ENCODE data around the gene BARX2. TPM values are rescaled to one million over a fixed set of nuclear protein-coding genes. Genes with fewer than 3 reads are reported as not detected.

BARX2 gene
- total and polyA plus RNA-seq, 12 donors, result 0.01 TPM; not detected in 11

DNA sequence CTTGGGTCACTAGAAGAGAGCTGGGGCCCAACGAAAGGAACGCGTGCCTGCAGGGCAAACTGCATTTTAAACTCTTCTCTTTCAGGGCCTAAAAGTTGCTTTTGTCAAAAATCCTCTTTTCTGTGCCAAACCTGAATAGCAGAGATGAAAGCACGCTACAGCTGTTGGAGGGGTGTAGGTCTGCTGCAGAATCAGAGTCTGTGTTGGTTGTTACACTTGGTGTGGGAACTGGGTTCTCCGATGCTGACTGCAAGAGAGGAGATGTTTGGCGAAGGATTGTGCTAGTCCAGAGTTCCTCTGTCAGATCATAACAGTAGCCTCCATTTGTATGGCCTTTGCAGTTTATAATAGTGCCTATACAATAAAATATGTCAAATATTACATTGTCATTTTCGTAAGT lies 41.8 kb downstream of the BARX2 start:
- H3K4me1 ChIP-seq, result no peaks in the 10 kb centered on the region
- WGBS, 2 donors, result 84 to 90% methylated on average over 7 of the region's 7 CpGs
- ATAC-seq, result no peak
- intact Hi-C loops (cut with DNase I), result no loop called here
- H3K4me3 ChIP-seq, result no peak overlapping the region
- TF ChIP-seq, protein P1, sequence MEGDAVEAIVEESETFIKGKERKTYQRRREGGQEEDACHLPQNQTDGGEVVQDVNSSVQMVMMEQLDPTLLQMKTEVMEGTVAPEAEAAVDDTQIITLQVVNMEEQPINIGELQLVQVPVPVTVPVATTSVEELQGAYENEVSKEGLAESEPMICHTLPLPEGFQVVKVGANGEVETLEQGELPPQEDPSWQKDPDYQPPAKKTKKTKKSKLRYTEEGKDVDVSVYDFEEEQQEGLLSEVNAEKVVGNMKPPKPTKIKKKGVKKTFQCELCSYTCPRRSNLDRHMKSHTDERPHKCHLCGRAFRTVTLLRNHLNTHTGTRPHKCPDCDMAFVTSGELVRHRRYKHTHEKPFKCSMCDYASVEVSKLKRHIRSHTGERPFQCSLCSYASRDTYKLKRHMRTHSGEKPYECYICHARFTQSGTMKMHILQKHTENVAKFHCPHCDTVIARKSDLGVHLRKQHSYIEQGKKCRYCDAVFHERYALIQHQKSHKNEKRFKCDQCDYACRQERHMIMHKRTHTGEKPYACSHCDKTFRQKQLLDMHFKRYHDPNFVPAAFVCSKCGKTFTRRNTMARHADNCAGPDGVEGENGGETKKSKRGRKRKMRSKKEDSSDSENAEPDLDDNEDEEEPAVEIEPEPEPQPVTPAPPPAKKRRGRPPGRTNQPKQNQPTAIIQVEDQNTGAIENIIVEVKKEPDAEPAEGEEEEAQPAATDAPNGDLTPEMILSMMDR (IDR thresholded peaks at IDR 0.05), result no peak
- no peak for DNase-seq
- no peaks in the 10 kb centered on the region for H3K36me3 ChIP-seq
- H3K9me3 ChIP-seq, result no peaks in the 10 kb centered on the region
- no peak overlapping the region for H3K27ac ChIP-seq
- H3K27me3 ChIP-seq, result no peaks in the 10 kb centered on the region

DNA sequence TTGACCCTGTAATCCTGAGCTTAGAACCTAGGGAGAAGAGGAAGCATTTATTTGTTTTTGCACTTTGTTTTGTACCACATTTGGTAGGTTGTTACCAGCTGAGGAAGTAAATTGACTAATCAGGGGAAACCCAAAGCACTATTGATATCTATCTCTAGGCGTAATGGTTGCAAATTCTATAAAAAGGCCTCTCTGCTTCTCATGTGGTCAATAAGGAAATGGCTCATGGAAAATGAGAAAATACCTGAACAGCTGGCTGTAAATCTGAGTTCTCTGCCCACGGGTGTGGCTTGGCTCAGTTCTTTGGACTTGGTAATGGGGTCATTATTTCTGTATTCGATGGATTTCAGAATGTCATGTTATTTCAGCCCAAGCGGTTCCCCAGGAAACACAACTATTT lies 42.4 kb downstream of the BARX2 start:
- no peaks in the 10 kb centered on the region for H3K27me3 ChIP-seq
- ATAC-seq, result no peak
- no peaks in the 10 kb centered on the region for H3K4me1 ChIP-seq
- H3K9me3 ChIP-seq, result no peaks in the 10 kb centered on the region
- no peak overlapping the region for H3K27ac ChIP-seq
- no peaks in the 10 kb centered on the region for H3K36me3 ChIP-seq
- no peak for DNase-seq
- TF ChIP-seq, protein P1 (IDR thresholded peaks at IDR 0.05), result no peak
- intact Hi-C loops (cut with DNase I), result no loop called here
- WGBS, 2 donors, result 61 to 70% methylated on average over 4 of the region's 4 CpGs
- H3K4me3 ChIP-seq, result no peak overlapping the region

DNA sequence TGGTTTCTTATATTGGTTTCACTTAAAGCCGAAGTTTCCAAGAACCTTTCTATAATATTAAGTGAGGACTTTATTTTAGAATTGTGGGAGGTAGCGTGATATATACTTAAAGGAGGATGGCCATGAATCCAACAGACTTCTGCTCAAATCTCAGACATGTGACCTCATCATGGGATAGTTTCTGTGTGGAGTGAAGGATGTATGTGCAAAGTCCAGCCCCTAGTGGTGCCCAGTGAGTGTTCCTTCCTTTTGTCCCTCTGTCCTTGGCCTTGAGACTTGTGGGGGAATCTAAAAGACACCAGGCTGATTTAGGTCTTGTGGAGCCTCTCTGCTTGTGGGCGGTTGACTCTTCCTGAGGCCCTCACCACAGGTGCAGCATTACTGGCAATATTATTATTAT lies 43.7 kb downstream of the BARX2 start:
- no peaks in the 10 kb centered on the region for H3K9me3 ChIP-seq
- H3K27ac ChIP-seq, result no peak overlapping the region
- TF ChIP-seq, protein P1 (IDR thresholded peaks at IDR 0.05), result no peak
- WGBS, 2 donors, result 95 to 96% methylated on average over 3 of the region's 3 CpGs
- H3K4me1 ChIP-seq, result no peaks in the 10 kb centered on the region
- intact Hi-C loops (cut with DNase I), result no loop called here
- no peak overlapping the region for H3K4me3 ChIP-seq
- DNase-seq (no peak), ATAC-seq (no peak)
- H3K27me3 ChIP-seq, result no peaks in the 10 kb centered on the region
- no peaks in the 10 kb centered on the region for H3K36me3 ChIP-seq

DNA sequence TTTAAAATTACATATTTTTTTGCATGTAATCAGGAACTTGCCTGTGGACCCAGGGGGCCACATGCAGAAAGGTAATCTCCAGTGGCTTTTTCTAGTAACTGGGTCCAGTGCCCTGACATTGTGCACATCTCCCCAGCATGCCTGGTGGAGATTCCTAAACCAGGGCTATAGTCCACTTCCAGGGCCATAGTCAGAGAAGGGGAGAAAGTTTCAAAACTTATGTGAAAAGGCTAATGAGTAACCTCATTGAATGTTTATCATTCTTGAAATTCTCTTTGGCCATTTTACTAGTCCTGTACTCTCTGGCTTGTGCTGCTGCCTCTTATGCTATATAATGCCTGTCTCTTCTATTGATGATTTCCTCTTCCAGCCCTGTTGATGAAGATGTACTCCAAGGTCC lies 47.8 kb downstream of the BARX2 start:
- Histone ChIP-seq H3K9me3 (no peaks in the 10 kb centered on the region), H3K36me3 (no peaks in the 10 kb centered on the region), H3K27ac (no peak overlapping the region), H3K4me3 (no peak overlapping the region), H3K4me1 (no peaks in the 10 kb centered on the region), H3K27me3 (peaks cover 0 to 8% (median 0%) of the 10 kb centered on the region in 7 donors)
- no peak for ATAC-seq
- DNase-seq, result no peak
- intact Hi-C loops (cut with DNase I), result no loop called here
- TF ChIP-seq, protein P1 (IDR thresholded peaks at IDR 0.05), result no peak

DNA sequence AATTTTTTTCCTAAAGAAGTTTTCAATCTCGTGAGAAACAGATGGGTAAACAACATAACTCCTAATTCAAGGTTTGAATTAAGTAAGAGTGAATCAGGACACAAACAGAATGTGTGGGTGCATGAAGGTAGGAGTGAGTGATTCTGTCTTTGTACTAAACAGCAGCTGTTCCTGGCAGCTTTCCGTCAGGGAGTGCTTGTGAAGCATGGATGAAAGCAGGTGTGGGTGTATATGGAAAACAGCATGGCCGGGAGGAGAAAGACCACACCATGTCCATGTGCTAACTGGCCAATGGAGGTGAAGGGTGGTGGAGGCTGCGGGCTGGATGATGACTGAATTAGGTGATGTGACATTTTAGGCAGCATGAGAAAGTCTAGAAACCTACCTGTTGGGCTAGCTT lies 49.6 kb downstream of the BARX2 start:
- WGBS, 2 donors, result 71 to 81% methylated on average over 4 of the region's 4 CpGs
- no peaks in the 10 kb centered on the region for H3K4me1 ChIP-seq
- TF ChIP-seq, protein P1 (IDR thresholded peaks at IDR 0.05), result no peak
- H3K27me3 ChIP-seq, result peaks cover 0 to 8% (median 0%) of the 10 kb centered on the region in 7 donors
- no peaks in the 10 kb centered on the region for H3K9me3 ChIP-seq
- H3K36me3 ChIP-seq, result no peaks in the 10 kb centered on the region
- H3K27ac ChIP-seq, result no peak overlapping the region
- DNase-seq (no peak), ATAC-seq (no peak)
- no peak overlapping the region for H3K4me3 ChIP-seq
- intact Hi-C loops (cut with DNase I), result no loop called here
